ENCODE data around the gene GPR12.

DNA sequence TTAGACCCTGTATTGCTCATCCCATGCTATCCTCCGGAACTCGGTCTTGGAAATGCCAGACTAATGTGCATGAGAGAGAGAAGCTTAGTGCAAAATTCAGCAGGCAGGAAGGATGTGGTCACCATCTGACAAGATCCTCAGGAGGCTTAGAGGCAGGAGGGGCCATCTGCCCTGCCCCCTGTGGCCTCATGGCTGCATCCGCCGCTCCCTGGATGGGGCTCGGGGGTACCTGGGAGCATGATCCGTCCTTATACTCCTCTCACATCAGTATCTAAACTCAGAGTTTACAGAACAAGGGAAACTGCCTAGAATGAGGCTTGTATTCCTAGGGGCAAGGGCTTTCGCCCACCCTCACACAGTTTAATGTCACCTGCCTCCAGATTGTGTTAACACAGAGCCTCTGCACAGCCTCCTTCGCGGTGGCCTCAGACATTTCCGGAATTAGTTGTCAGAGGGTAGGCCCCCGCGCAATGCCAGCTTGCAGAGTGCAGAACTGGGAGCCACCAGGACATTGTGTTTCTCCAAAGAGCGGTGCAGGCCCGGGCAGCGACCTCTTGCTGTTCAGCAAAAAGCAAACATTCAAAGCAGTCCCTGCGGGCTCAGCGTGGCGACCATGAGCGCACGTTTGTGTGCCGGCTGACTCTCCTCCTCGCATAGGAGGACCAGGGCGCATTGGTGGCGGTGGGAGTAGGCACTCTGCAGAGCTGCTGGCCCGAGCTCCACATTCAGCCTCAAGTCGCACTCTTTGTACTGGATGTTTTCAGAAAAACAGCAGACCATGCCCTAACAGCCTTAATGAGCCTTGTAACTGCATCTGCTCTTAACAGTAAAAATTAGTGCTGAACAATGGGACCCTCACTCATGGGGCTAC is 39.1 kb downstream of the GPR12 start:
- no peak for TF ChIP-seq POLR2A (IDR thresholded peaks at IDR 0.05)
- TF ChIP-seq, protein P1, sequence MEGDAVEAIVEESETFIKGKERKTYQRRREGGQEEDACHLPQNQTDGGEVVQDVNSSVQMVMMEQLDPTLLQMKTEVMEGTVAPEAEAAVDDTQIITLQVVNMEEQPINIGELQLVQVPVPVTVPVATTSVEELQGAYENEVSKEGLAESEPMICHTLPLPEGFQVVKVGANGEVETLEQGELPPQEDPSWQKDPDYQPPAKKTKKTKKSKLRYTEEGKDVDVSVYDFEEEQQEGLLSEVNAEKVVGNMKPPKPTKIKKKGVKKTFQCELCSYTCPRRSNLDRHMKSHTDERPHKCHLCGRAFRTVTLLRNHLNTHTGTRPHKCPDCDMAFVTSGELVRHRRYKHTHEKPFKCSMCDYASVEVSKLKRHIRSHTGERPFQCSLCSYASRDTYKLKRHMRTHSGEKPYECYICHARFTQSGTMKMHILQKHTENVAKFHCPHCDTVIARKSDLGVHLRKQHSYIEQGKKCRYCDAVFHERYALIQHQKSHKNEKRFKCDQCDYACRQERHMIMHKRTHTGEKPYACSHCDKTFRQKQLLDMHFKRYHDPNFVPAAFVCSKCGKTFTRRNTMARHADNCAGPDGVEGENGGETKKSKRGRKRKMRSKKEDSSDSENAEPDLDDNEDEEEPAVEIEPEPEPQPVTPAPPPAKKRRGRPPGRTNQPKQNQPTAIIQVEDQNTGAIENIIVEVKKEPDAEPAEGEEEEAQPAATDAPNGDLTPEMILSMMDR (IDR thresholded peaks at IDR 0.05) = no peak

All from lower leg skin (tissue), 3 donors.